Measurements from ENCODE around the gene OTOG.

Gene OTOG

GRCh38 chr11:17558916-17559315 lies 11.9 kb downstream of the OTOG start:
- Histone ChIP-seq H3K4me3 (replicated peaks; ENCODE audit: insufficient read depth, low read length) (no peak overlapping the region), H3K27ac (replicated peaks) (no peak overlapping the region), H3K27me3 (ENCODE audit: insufficient read depth, poor library complexity, severe bottlenecking) (no peaks in the 10 kb centered on the region)
- no peak for DNase-seq (ENCODE audit: low read depth in 1 of 2, low spot score in 1 of 2)
- TF ChIP-seq SPI1 (IDR thresholded peaks at IDR 0.05; ENCODE audit: borderline replicate concordance, low read depth) (no peak), GABPA (IDR thresholded peaks at IDR 0.05; ENCODE audit: low read depth) (no peak), CTCF (IDR thresholded peaks at IDR 0.05; ENCODE audit: insufficient read depth, low read length) (no peak), POLR2AphosphoS5 (IDR thresholded peaks at IDR 0.05; ENCODE audit: low read depth) (no peak), REST (IDR thresholded peaks at IDR 0.05; ENCODE audit: insufficient replicate concordance, low read depth) (no peak)

GRCh38 chr11:17559341-17560087 lies 12.5 kb downstream of the OTOG start:
- DNase-seq (ENCODE audit: low read depth in 1 of 2, low spot score in 1 of 2): no peak
- no peak overlapping the region for H3K4me3 ChIP-seq (replicated peaks; ENCODE audit: insufficient read depth, low read length)
- H3K27me3 ChIP-seq (ENCODE audit: insufficient read depth, poor library complexity, severe bottlenecking): no peaks in the 10 kb centered on the region
- no peak for TF ChIP-seq POLR2AphosphoS5 (IDR thresholded peaks at IDR 0.05; ENCODE audit: low read depth)
- TF ChIP-seq SPI1 (IDR thresholded peaks at IDR 0.05; ENCODE audit: borderline replicate concordance, low read depth): no peak
- no peak for TF ChIP-seq CTCF (IDR thresholded peaks at IDR 0.05; ENCODE audit: insufficient read depth, low read length)
- TF ChIP-seq REST (IDR thresholded peaks at IDR 0.05; ENCODE audit: insufficient replicate concordance, low read depth): no peak
- no peak overlapping the region for H3K27ac ChIP-seq (replicated peaks)

GRCh38 chr11:17560281-17561110 lies 13.4 kb downstream of the OTOG start:
- Histone ChIP-seq H3K27ac (replicated peaks) (no peak overlapping the region), H3K27me3 (ENCODE audit: insufficient read depth, poor library complexity, severe bottlenecking) (peaks cover 2% of the 10 kb centered on the region), H3K4me3 (replicated peaks; ENCODE audit: insufficient read depth, low read length) (no peak overlapping the region)
- TF ChIP-seq SPI1 (IDR thresholded peaks at IDR 0.05; ENCODE audit: borderline replicate concordance, low read depth) (no peak), CTCF (IDR thresholded peaks at IDR 0.05; ENCODE audit: insufficient read depth, low read length) (no peak), REST (IDR thresholded peaks at IDR 0.05; ENCODE audit: insufficient replicate concordance, low read depth) (no peak), GABPA (IDR thresholded peaks at IDR 0.05; ENCODE audit: low read depth) (no peak), POLR2AphosphoS5 (IDR thresholded peaks at IDR 0.05; ENCODE audit: low read depth) (no peak)
- DNase-seq (ENCODE audit: low read depth in 1 of 2, low spot score in 1 of 2): no peak

Measured in HL-60 (cell line).